Measurements from ENCODE around the gene ATP8A2.

Gene ATP8A2

GRCh38 chr13:25423831-25424230 lies 52.1 kb downstream of the ATP8A2 start:
- TF ChIP-seq CTCF (IDR thresholded peaks at IDR 0.05; ENCODE audit: extremely low read depth, missing control alignments) = no peak
- DNase-seq (ENCODE audit: low spot score) = no peak

- no peak for DNase-seq (ENCODE audit: low spot score)
- no peak for TF ChIP-seq CTCF (IDR thresholded peaks at IDR 0.05; ENCODE audit: extremely low read depth, missing control alignments)
Observed at GRCh38 chr13:25429466-25429865, 57.7 kb downstream of the ATP8A2 start.

DNA sequence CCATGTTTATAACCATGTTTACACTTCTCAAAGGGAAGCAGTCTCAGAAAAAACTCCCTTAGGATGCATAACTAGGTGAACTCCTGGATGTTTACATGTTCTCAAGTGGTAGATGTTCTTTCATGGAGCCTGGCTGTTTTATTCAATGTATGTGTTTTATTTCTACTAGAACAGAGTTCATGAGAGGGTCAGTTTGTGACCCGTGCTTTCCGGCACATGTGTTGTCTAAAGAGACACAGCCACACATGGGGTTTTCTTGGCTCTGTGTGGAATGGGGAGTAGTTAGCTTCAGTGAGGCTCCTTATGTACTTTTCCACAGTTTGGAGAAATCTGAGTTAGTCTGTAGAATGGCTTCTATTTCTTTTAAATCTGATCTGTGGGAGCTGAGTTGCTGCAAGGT lies 60.9 kb downstream of the ATP8A2 start:
- TF ChIP-seq CTCF (IDR thresholded peaks at IDR 0.05; ENCODE audit: extremely low read depth, missing control alignments) = no peak
- no peak for DNase-seq (ENCODE audit: low spot score)

GRCh38 chr13:25440061-25440460 lies 68.3 kb downstream of the ATP8A2 start:
- DNase-seq (ENCODE audit: low spot score) = no peak
- TF ChIP-seq CTCF (IDR thresholded peaks at IDR 0.05; ENCODE audit: extremely low read depth, missing control alignments) = no peak

DNA sequence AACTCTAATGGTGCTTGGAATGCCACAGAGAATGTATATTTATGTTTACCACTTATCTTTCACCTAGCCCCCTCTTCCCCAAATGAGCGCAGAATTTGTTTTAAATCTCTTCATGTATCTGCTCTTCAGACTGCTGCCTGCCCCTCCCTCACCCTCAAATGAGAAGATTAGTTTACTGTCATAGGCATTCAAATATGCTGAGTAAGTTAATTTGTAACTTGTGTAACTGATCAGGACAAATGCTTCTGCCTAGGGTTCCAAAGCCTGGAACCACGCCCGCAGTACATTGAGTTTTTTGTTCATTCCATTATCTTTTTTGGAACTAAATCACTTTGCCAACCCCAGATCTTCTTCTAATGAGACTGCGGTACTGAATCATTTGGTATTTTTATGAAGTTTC lies 74.5 kb downstream of the ATP8A2 start:
- DNase-seq (ENCODE audit: low spot score) = no peak
- TF ChIP-seq CTCF (IDR thresholded peaks at IDR 0.05; ENCODE audit: extremely low read depth, missing control alignments) = no peak

DNA sequence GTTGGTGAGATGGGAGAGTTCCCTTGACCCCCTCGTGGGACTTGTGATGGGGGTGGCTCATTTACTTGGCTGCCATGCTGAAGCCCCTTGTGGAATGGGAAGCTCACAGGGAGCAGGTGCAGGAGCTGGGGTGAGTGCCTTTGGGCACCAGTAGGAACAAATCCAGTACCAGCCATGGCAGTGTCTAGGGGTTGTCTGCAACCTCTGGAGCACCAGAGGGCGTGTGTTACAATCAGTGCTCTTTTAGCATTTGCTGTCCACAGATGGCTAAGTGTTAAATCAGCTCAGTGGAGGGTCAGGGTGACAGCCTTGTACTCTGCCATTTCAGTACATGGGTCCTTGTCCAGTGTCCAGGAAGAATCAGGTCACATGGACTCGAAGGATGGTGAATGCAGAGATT lies 75.6 kb downstream of the ATP8A2 start:
- TF ChIP-seq CTCF (IDR thresholded peaks at IDR 0.05; ENCODE audit: extremely low read depth, missing control alignments) = no peak
- no peak for DNase-seq (ENCODE audit: low spot score)

GRCh38 chr13:25453850-25454365 lies 82.1 kb downstream of the ATP8A2 start:
- no peak for DNase-seq (ENCODE audit: low spot score)
- TF ChIP-seq CTCF (IDR thresholded peaks at IDR 0.05; ENCODE audit: extremely low read depth, missing control alignments) = no peak
